ENCODE results near the gene IQCM.

The IQCM gene

GRCh38 chr4:149735796-149736195 lies 79.8 kb downstream of the IQCM start:
- TF ChIP-seq FOXA1 (IDR thresholded peaks at IDR 0.05) (no peak), FOXK2 (IDR thresholded peaks at IDR 0.05) (no peak), CTBP1 (IDR thresholded peaks at IDR 0.05; ENCODE audit: borderline replicate concordance) (no peak), SP1 (IDR thresholded peaks at IDR 0.05) (no peak), SUZ12 (IDR thresholded peaks at IDR 0.05) (no peak), BHLHE40 (IDR thresholded peaks at IDR 0.05; ENCODE audit: borderline replicate concordance) (no peak), L3MBTL2 (conservative IDR thresholded peaks at IDR 0.05) (no peak), FOXM1 (IDR thresholded peaks at IDR 0.05; ENCODE audit: borderline replicate concordance) (no peak), LEF1 (IDR thresholded peaks at IDR 0.05; ENCODE audit: borderline replicate concordance) (no peak), NFRKB (IDR thresholded peaks at IDR 0.05) (no peak), TARDBP (IDR thresholded peaks at IDR 0.05) (no peak), ELF4 (IDR thresholded peaks at IDR 0.05) (no peak), ZNF384 (IDR thresholded peaks at IDR 0.05) (no peak), ARNT (IDR thresholded peaks at IDR 0.05) (no peak), HDGF (IDR thresholded peaks at IDR 0.05; ENCODE audit: borderline replicate concordance) (no peak), PKNOX1 (IDR thresholded peaks at IDR 0.05) (no peak)
- POLR2A ChIA-PET, result no interaction called here
- DNase-seq (ENCODE audit: extremely low spot score), result no peak
- CTCF ChIA-PET, result interaction anchor here (0.6 kb wide), 1 partner anchor 364 kb away, joined by 3 read pairs; no protein-coding TSS in a partner anchor

GRCh38 chr4:149728444-149728843 lies 87.2 kb downstream of the IQCM start:
- DNase-seq (ENCODE audit: extremely low spot score), result no peak
- ChIA-PET CTCF (no interaction called here), POLR2A (no interaction called here)
- no peak for TF ChIP-seq ZNF384 (IDR thresholded peaks at IDR 0.05)
- TF ChIP-seq FOXK2 (IDR thresholded peaks at IDR 0.05), result no peak
- no peak for TF ChIP-seq PKNOX1 (IDR thresholded peaks at IDR 0.05)
- no peak for TF ChIP-seq SP1 (IDR thresholded peaks at IDR 0.05)
- TF ChIP-seq LEF1 (IDR thresholded peaks at IDR 0.05; ENCODE audit: borderline replicate concordance), result no peak
- no peak for TF ChIP-seq CTBP1 (IDR thresholded peaks at IDR 0.05; ENCODE audit: borderline replicate concordance)
- TF ChIP-seq NFRKB (IDR thresholded peaks at IDR 0.05), result no peak
- no peak for TF ChIP-seq TARDBP (IDR thresholded peaks at IDR 0.05)
- no peak for TF ChIP-seq FOXA1 (IDR thresholded peaks at IDR 0.05)
- no peak for TF ChIP-seq BHLHE40 (IDR thresholded peaks at IDR 0.05; ENCODE audit: borderline replicate concordance)
- TF ChIP-seq SUZ12 (IDR thresholded peaks at IDR 0.05), result no peak
- no peak for TF ChIP-seq FOXM1 (IDR thresholded peaks at IDR 0.05; ENCODE audit: borderline replicate concordance)
- no peak for TF ChIP-seq ARNT (IDR thresholded peaks at IDR 0.05)
- no peak for TF ChIP-seq HDGF (IDR thresholded peaks at IDR 0.05; ENCODE audit: borderline replicate concordance)
- no peak for TF ChIP-seq ELF4 (IDR thresholded peaks at IDR 0.05)
- no peak for TF ChIP-seq L3MBTL2 (conservative IDR thresholded peaks at IDR 0.05)

- TF ChIP-seq FOXM1 (IDR thresholded peaks at IDR 0.05; ENCODE audit: borderline replicate concordance), result no peak
- no peak for TF ChIP-seq ZNF384 (IDR thresholded peaks at IDR 0.05)
- TF ChIP-seq NFRKB (IDR thresholded peaks at IDR 0.05), result no peak
- no peak for TF ChIP-seq ARNT (IDR thresholded peaks at IDR 0.05)
- no peak for TF ChIP-seq SUZ12 (IDR thresholded peaks at IDR 0.05)
- no peak for TF ChIP-seq SP1 (IDR thresholded peaks at IDR 0.05)
- TF ChIP-seq BHLHE40 (IDR thresholded peaks at IDR 0.05; ENCODE audit: borderline replicate concordance), result no peak
- TF ChIP-seq LEF1 (IDR thresholded peaks at IDR 0.05; ENCODE audit: borderline replicate concordance), result no peak
- TF ChIP-seq PKNOX1 (IDR thresholded peaks at IDR 0.05), result no peak
- no peak for TF ChIP-seq TARDBP (IDR thresholded peaks at IDR 0.05)
- no peak for TF ChIP-seq FOXK2 (IDR thresholded peaks at IDR 0.05)
- no peak for TF ChIP-seq HDGF (IDR thresholded peaks at IDR 0.05; ENCODE audit: borderline replicate concordance)
- TF ChIP-seq ELF4 (IDR thresholded peaks at IDR 0.05), result no peak
- TF ChIP-seq FOXA1 (IDR thresholded peaks at IDR 0.05), result no peak
- no peak for TF ChIP-seq L3MBTL2 (conservative IDR thresholded peaks at IDR 0.05)
- TF ChIP-seq CTBP1 (IDR thresholded peaks at IDR 0.05; ENCODE audit: borderline replicate concordance), result no peak
- ChIA-PET POLR2A (no interaction called here), CTCF (no interaction called here)
- no peak for DNase-seq (ENCODE audit: extremely low spot score)
Measured at GRCh38 chr4:149727663-149728062, 88.0 kb downstream of the IQCM start.

GRCh38 chr4:149723065-149723464 lies 92.6 kb downstream of the IQCM start:
- ChIA-PET CTCF (no interaction called here), POLR2A (no interaction called here)
- TF ChIP-seq TARDBP (IDR thresholded peaks at IDR 0.05) (no peak), ELF4 (IDR thresholded peaks at IDR 0.05) (no peak)
- DNase-seq (ENCODE audit: extremely low spot score), result no peak

GRCh38 chr4:149719806-149720205 lies 95.8 kb downstream of the IQCM start:
- ChIA-PET POLR2A (no interaction called here), CTCF (no interaction called here)
- no peak for TF ChIP-seq PKNOX1 (IDR thresholded peaks at IDR 0.05)
- no peak for TF ChIP-seq FOXM1 (IDR thresholded peaks at IDR 0.05; ENCODE audit: borderline replicate concordance)
- TF ChIP-seq FOXK2 (IDR thresholded peaks at IDR 0.05), result no peak
- TF ChIP-seq LEF1 (IDR thresholded peaks at IDR 0.05; ENCODE audit: borderline replicate concordance), result no peak
- TF ChIP-seq SUZ12 (IDR thresholded peaks at IDR 0.05), result no peak
- no peak for TF ChIP-seq TARDBP (IDR thresholded peaks at IDR 0.05)
- TF ChIP-seq L3MBTL2 (conservative IDR thresholded peaks at IDR 0.05), result no peak
- no peak for TF ChIP-seq ELF4 (IDR thresholded peaks at IDR 0.05)
- no peak for TF ChIP-seq ZNF384 (IDR thresholded peaks at IDR 0.05)
- no peak for TF ChIP-seq HDGF (IDR thresholded peaks at IDR 0.05; ENCODE audit: borderline replicate concordance)
- no peak for TF ChIP-seq ARNT (IDR thresholded peaks at IDR 0.05)
- TF ChIP-seq SP1 (IDR thresholded peaks at IDR 0.05), result no peak
- TF ChIP-seq NFRKB (IDR thresholded peaks at IDR 0.05), result no peak
- TF ChIP-seq FOXA1 (IDR thresholded peaks at IDR 0.05), result no peak
- no peak for TF ChIP-seq CTBP1 (IDR thresholded peaks at IDR 0.05; ENCODE audit: borderline replicate concordance)
- TF ChIP-seq BHLHE40 (IDR thresholded peaks at IDR 0.05; ENCODE audit: borderline replicate concordance), result no peak
- no peak for DNase-seq (ENCODE audit: extremely low spot score)
